Keratinocyte (primary cell): ENCODE results near the gene PFKP. TPM values are rescaled to one million over a fixed set of nuclear protein-coding genes. Genes with fewer than 3 reads are reported as not detected.

Source experiments
- DNase-seq: peaks from one replicate; pipeline ENCODE4 v3.0.0-alpha.2; 2011; ENCODE audit warnings: low read depth, missing footprints, low spot score
- FAIRE-seq: peaks from 2 replicates; lab custom pipeline; 2011; peaks lifted over from hg19 to GRCh38; lab: Jason Lieb, UNC
- H2AFZ ChIP-seq: 2 replicates; pipeline ENCODE4 v1.6.0; 2012; ENCODE audit warnings: low read length, control low read depth, inconsistent platforms; ENCODE audit not compliant: control insufficient read depth
- H3K27ac ChIP-seq: 2 replicates; pipeline ENCODE4 v1.5.1; 2011; ENCODE audit warnings: low read length; ENCODE audit not compliant: control insufficient read depth, insufficient read depth
- H3K27me3 ChIP-seq: 3 replicates; pipeline ENCODE4 v1.6.0; 2011; ENCODE audit warnings: low read length; ENCODE audit not compliant: control insufficient read depth, insufficient read depth; ENCODE audit errors: extremely low read depth
- H3K36me3 ChIP-seq, 2 experiments: 2 replicates in 1 of 2; 3 replicates in 1 of 2; pipeline ENCODE4 v1.5.1; 2011; ENCODE audit warnings: low read length in 2 of 2, mild to moderate bottlenecking in 1 of 2; ENCODE audit not compliant: control insufficient read depth in 2 of 2, insufficient read depth in 2 of 2; ENCODE audit errors: extremely low read depth in 1 of 2
- H3K4me1 ChIP-seq: 3 replicates; pipeline ENCODE4 v1.5.1; 2011; ENCODE audit warnings: low read length; ENCODE audit not compliant: control insufficient read depth, insufficient read depth; ENCODE audit errors: extremely low read depth
- H3K4me2 ChIP-seq: 3 replicates; pipeline ENCODE4 v1.6.0; 2011; ENCODE audit warnings: low read depth, low read length; ENCODE audit not compliant: control insufficient read depth, insufficient read depth; ENCODE audit errors: extremely low read depth
- H3K4me3 ChIP-seq, 3 experiments: fragments of 200-600 bp in 1 of 3; sonication (generic) in 1 of 3; 2 replicates in 2 of 3; 3 replicates in 1 of 3; pipeline ENCODE4 v1.5.1; 2011 to 2016; ENCODE audit warnings: low read length in 3 of 3, mild to moderate bottlenecking in 3 of 3, control low read depth in 2 of 3, inconsistent platforms in 1 of 3, low read depth in 1 of 3, mixed read lengths in 1 of 3, mixed run types in 1 of 3, moderate library complexity in 1 of 3; ENCODE audit not compliant: control insufficient read depth in 2 of 3, insufficient read depth in 2 of 3; ENCODE audit errors: extremely low read depth in 1 of 3
- H3K79me2 ChIP-seq: 2 replicates; pipeline ENCODE4 v1.6.0; 2012; ENCODE audit warnings: low read length; ENCODE audit not compliant: control insufficient read depth, insufficient read depth
- H3K9ac ChIP-seq: 3 replicates; pipeline ENCODE4 v1.6.0; 2011; ENCODE audit warnings: low read length; ENCODE audit not compliant: control insufficient read depth, insufficient read depth; ENCODE audit errors: extremely low read depth
- H3K9me1 ChIP-seq: 3 replicates; pipeline ENCODE4 v1.6.0; 2011; ENCODE audit warnings: low read length; ENCODE audit not compliant: control insufficient read depth, insufficient read depth; ENCODE audit errors: extremely low read depth
- H3K9me3 ChIP-seq: 2 replicates; pipeline ENCODE4 v1.5.1; 2012; ENCODE audit warnings: low read depth, low read length; ENCODE audit not compliant: control insufficient read depth
- H4K20me1 ChIP-seq: 3 replicates; pipeline ENCODE4 v1.6.0; 2011; ENCODE audit warnings: low read length; ENCODE audit not compliant: control insufficient read depth, insufficient read depth; ENCODE audit errors: extremely low read depth
- EZH2 ChIP-seq: IDR thresholded peaks from one replicate; pipeline ENCODE4 v1.6.1; 2012; ENCODE audit warnings: inconsistent platforms, mild to moderate bottlenecking, low read length, moderate library complexity
- dilution Hi-C: fragments of 300-500 bp; cut with MboI; formaldehyde crosslinking; loops from one replicate; pipeline ENCODE4 v1.7.0; 2020; ENCODE audit warnings: low sequenced_read_pairs; ENCODE audit not compliant: extremely low pct_ligation_motif_present
- polyA plus RNA-seq, 5 experiments: library from polyadenylated mRNA; depleted of rRNA in 3 of 5; stranded (reverse) in 3 of 5; stranded (forward) in 1 of 5; unstranded in 1 of 5; fragments of >200 nt; gene quantifications; 1 replicate in 1 of 5; 2 replicates in 3 of 5; 3 replicates in 1 of 5; pipeline versions ENCODE4 v1.2.1 to v1.2.3, GENCODE V29; 2011 to 2012; ENCODE audit warnings: missing spikeins in 2 of 5, low read depth in 1 of 5, low replicate concordance in 1 of 5
- TF ChIP-seq, protein P1 (sequence below), 3 experiments: IDR thresholded peaks in 1 of 3; conservative IDR thresholded peaks in 1 of 3; optimal IDR thresholded peaks in 1 of 3; 2 replicates in 2 of 3; 3 replicates in 1 of 3; pipeline versions ENCODE3 to v1.5.1; 2011; ENCODE audit warnings: low read length in 3 of 3, mild to moderate bottlenecking in 3 of 3, moderate library complexity in 2 of 3, control low read depth in 1 of 3, inconsistent platforms in 1 of 3; ENCODE audit not compliant: insufficient read depth in 2 of 3; ENCODE audit errors: extremely low read depth in 1 of 3

The PFKP gene
- polyA plus RNA-seq, 1 donor (not counting 4 experiments of a cell fraction or from before 2014, with no cell fraction given): 117 TPM

DNA sequence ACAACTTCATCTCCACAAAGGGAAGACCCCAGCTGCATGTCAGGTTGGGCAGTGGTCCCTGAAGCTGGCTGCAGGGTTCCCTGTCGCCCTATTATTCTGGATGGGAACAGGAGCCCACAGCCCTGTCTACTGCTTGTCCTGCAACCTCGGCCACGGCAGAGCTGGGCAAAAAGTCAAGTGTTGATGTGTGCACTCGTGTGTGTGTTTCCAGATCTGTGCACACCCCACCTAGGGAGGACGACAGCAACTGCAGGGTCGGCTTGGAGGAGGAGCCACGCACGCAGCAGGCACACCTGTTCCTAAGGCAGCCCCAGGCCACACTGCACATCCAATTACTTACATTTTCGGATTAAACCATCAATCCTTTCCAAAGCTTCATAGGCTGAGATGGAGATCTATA lies 81.6 kb downstream of the PFKP start:
- H3K27ac ChIP-seq: no peak overlapping the region
- dilution Hi-C loops: no loop called here
- H3K27me3 ChIP-seq: no peaks in the 10 kb centered on the region
- no peaks in the 10 kb centered on the region for H3K9me1 ChIP-seq
- no peaks in the 10 kb centered on the region for H3K4me1 ChIP-seq
- no peak overlapping the region for H3K4me3 ChIP-seq
- H3K9ac ChIP-seq: no peak overlapping the region
- H3K79me2 ChIP-seq: no peaks in the 10 kb centered on the region
- no peak for TF ChIP-seq EZH2
- TF ChIP-seq, protein P1, sequence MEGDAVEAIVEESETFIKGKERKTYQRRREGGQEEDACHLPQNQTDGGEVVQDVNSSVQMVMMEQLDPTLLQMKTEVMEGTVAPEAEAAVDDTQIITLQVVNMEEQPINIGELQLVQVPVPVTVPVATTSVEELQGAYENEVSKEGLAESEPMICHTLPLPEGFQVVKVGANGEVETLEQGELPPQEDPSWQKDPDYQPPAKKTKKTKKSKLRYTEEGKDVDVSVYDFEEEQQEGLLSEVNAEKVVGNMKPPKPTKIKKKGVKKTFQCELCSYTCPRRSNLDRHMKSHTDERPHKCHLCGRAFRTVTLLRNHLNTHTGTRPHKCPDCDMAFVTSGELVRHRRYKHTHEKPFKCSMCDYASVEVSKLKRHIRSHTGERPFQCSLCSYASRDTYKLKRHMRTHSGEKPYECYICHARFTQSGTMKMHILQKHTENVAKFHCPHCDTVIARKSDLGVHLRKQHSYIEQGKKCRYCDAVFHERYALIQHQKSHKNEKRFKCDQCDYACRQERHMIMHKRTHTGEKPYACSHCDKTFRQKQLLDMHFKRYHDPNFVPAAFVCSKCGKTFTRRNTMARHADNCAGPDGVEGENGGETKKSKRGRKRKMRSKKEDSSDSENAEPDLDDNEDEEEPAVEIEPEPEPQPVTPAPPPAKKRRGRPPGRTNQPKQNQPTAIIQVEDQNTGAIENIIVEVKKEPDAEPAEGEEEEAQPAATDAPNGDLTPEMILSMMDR (optimal IDR thresholded peaks at IDR 0.05 in 1 of 3, IDR thresholded peaks at IDR 0.05 in 1 of 3, conservative IDR thresholded peaks at IDR 0.05 in 1 of 3; ENCODE audit: extremely low read depth in 1 of 3, insufficient read depth in 2 of 3, low read length in 3 of 3): no peak
- no peaks in the 10 kb centered on the region for H3K9me3 ChIP-seq
- H3K36me3 ChIP-seq: peaks cover 53 to 57% of the 10 kb centered on the region in 2 experiments
- H4K20me1 ChIP-seq: no peaks in the 10 kb centered on the region
- FAIRE-seq (no peak), DNase-seq (no peak)
- no peak overlapping the region for H3K4me2 ChIP-seq
- H2AFZ ChIP-seq: no peak overlapping the region

DNA sequence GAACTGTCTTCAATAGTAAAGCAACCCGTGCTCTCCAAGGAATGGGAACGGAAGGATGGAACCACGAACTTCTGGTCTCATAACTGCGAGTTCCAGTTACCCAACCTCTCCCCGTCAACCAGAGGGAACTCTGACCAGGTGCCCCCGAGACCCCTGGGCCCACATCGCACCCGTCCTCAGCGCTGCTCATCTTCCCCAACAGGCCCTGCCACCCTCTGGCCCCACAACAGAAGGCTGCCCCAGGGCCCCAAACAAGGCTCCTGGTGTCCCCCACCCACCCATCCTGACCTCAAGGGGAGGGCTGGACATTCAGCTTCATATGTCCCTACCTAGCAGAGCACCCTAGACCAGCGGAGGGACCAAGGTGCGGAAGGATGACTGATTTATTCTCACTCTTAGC lies 82.6 kb downstream of the PFKP start:
- no peaks in the 10 kb centered on the region for H3K9me3 ChIP-seq
- no peaks in the 10 kb centered on the region for H3K9me1 ChIP-seq
- no peak overlapping the region for H2AFZ ChIP-seq
- H3K27me3 ChIP-seq: no peaks in the 10 kb centered on the region
- H3K27ac ChIP-seq: no peak overlapping the region
- no peaks in the 10 kb centered on the region for H3K79me2 ChIP-seq
- no peak overlapping the region for H3K4me2 ChIP-seq
- no peaks in the 10 kb centered on the region for H3K4me1 ChIP-seq
- H4K20me1 ChIP-seq: no peaks in the 10 kb centered on the region
- H3K9ac ChIP-seq: no peak overlapping the region
- dilution Hi-C loops: no loop called here
- TF ChIP-seq, protein P1 (optimal IDR thresholded peaks at IDR 0.05 in 1 of 3, IDR thresholded peaks at IDR 0.05 in 1 of 3, conservative IDR thresholded peaks at IDR 0.05 in 1 of 3; ENCODE audit: extremely low read depth in 1 of 3, insufficient read depth in 2 of 3, low read length in 3 of 3): no peak
- TF ChIP-seq EZH2: no peak
- no peak overlapping the region for H3K4me3 ChIP-seq
- H3K36me3 ChIP-seq: peaks cover 52 to 56% of the 10 kb centered on the region in 2 experiments
- FAIRE-seq: no peak
- no peak for DNase-seq
